GM19099 (cell line): ENCODE data around the gene HSPE1.

Source experiments
- POLR2A ChIP-seq: IDR thresholded peaks from 3 replicates; pipeline ENCODE4 v1.6.1; 2011; ENCODE audit warnings: low read depth; ENCODE audit not compliant: insufficient read length; ENCODE audit errors: extremely low read depth

HSPE1 gene

DNA sequence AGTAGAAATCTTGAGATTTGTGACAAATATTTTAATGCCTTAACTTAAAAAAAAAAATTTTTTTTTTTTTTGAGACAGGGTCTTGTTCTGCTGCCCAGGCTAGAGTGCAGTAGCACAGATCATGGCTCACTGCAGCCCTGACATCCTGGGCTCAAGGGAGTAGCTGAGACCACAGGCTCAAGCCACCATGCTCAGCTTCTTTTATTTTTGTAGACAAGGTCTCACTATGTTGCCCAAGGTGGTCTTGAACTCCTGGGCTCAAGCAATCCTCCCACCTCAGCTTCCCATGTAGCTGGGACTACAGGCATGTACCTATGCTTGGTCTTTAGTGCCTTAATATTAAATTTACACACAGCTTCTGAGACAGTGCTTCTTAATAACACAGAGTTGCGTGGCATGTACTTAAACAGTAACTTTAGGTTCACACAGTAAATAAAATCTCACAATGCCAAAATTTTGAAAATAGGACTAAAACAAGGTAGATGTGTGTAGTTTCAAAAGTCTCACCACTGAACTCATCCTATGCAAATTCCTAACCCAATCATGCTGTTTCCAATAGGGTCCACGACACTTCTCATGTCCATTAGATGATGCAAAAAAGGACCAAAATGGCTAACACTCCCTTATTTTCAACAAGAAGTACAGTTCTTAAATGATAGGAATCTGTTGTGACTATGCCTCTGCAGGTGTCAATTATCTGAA is 4.6 kb upstream of the HSPE1 start:
- no peak for TF ChIP-seq POLR2A

GRCh38 chr2:197496695-197497094 is 3.5 kb upstream of the HSPE1 start:
- TF ChIP-seq POLR2A = no peak

- TF ChIP-seq POLR2A = no peak
These were observed 2.9 kb upstream of the HSPE1 start for GRCh38 chr2:197497326-197497725.

- no peak for TF ChIP-seq POLR2A
These were observed 1.8 kb upstream of the HSPE1 start for GRCh38 chr2:197498235-197498936.

DNA sequence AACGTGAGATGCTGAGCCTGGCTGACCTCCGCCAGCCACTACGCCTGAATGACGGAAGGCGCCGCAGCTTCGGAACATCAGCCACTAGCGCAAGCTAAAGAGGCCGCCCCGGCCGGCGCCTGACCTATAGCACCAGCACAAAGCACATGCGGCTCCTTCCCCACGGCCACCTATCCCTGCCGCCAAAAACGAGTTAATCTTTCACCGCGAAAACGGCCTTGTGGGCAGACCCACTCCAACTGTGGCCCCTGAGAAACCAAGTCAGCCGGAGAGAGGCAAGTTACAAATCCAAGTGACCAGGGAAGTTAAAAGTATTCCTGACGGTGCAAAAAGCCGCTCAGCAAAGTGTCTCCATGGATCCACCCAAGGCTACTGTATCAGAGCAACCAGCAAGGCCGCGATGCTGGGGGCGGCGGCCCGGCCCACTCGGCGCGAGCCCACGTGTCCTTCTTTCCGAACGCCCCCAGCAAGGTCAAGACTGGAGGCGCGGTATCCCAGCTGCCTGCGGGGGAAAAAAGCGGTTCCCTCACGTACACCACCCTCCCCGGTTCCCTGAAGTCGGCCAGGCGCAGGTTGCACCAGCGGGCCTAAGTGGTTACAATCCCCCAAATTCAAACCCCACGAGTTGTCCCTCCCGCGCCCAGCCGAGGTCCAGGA is 1.1 kb upstream of the HSPE1 start:
- peak; percentile 46 for TF ChIP-seq POLR2A

DNA sequence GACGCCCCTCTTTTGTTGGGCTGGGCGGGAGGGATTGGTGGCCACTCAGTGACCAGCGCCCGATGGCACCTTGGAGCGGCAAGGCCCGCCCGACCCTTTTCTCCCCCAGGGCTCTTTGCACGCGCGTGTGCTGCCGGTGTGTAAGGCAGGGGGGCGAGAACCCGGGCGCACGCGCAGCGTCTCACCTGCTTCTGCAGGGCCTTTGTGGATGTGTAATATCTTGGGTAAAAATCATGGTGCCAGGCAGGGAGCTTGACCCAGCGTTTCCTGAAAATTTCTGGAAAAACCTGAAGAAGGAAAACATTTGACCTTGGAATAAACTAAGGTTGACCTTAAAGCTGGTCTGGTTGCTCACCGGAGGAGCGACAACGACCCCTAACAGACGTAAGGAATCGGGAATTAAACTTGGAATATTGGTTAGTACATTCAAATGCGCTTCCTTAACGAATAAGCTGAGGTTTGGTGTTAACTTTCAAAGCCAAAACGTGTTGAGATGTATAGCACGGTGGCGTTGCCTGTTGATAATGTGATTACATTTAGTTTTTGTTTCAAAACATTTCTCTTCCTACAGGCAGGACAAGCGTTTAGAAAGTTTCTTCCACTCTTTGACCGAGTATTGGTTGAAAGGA is 438 bp downstream of the HSPE1 start:
- TF ChIP-seq POLR2A = no peak

DNA sequence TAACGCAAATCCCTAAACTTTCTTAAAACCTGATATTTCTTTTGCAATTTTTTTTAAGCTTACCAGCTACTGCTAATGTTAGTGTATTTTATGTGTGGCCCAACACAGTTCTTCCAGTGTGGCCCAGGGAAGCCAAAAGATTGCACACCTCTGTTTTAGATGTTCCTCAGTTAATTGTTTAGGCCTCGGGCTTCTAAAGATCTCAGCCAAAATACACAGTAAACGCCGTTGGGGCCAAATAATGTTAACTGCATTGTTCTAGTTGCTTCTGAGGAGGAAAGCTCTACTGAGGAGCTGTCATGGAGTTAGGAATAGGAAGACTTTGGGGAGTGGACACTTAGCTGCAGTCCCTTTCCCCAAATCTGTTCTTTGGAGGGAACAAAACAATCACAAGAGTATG is 2.0 kb downstream of the HSPE1 start:
- TF ChIP-seq POLR2A = no peak

DNA sequence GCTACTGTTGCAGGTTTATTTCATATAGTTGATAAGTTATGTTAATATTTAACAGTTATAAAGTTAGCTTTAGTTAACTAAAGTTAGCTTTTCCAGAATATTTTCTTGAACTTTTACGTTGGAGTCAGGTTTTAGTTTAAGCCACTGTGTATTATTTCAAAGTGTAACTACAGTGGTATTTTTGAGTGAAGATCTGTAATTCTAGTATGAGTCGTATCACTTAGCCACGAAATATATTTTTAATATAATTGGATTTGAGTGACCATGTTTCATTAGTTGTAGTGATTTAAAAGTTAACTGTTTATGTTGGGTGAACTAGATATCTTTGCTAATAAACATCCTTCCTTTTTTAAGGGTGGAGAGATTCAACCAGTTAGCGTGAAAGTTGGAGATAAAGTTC is 2.5 kb downstream of the HSPE1 start:
- TF ChIP-seq POLR2A = no peak

- TF ChIP-seq POLR2A = no peak
These were observed 3.8 kb downstream of the HSPE1 start for GRCh38 chr2:197504000-197504399.

- no peak for TF ChIP-seq POLR2A
These were observed 4.3 kb downstream of the HSPE1 start for GRCh38 chr2:197504512-197504911.

- TF ChIP-seq POLR2A = no peak
These were observed 6.5 kb downstream of the HSPE1 start for GRCh38 chr2:197506658-197507057.

- no peak for TF ChIP-seq POLR2A
These were observed 13.7 kb downstream of the HSPE1 start for GRCh38 chr2:197513915-197514314.

GRCh38 chr2:197514754-197515153 is 14.6 kb downstream of the HSPE1 start:
- no peak for TF ChIP-seq POLR2A

- no peak for TF ChIP-seq POLR2A
These were observed 15.1 kb downstream of the HSPE1 start for GRCh38 chr2:197515315-197515738.

DNA sequence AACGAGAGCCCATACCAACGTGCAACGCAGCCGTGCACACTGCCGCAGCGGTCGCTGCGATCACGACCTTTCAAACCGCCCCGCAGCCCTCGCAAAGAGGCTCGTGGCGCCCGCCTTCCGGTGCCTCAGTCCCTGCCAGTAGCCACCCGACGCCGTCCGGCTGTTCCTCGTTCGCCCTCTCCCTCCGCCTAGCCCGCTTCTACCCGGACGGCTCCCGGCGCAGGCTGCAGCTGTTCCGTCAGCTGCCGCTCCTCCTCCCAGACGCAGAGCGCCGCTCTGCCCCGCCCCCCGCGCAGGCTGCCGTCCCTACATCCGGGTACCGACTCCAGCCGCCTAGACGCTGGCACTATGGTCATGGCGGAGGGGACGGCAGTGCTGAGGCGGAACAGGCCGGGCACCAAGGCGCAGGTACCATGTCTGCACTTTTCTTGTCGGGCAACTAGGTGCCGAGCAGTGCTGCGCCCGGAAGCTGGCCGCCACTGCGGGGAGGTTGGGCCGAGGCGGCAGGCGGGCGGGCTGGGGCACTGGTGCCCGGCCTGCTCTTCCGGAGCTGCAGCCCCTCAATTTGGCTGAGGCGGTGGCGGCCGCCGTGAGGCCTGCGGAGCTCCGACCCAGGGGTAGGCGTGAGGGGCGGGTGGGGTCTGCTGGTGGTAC is 15.7 kb downstream of the HSPE1 start, which contains the start of gene MOB4:
Gene MOB4 (plus strand): TSS at position 328 of the 654 bp plus-strand sequence. CDS start 21 bp downstream, at position 349.
- peak; percentile 95 for TF ChIP-seq POLR2A
